HG02852 (cell line): Measurements from ENCODE around the gene ZNF785.

Experiments used
- ATAC-seq: cut with Tn5 transposase; IDR thresholded peaks from one replicate; pipeline ENCODE4 v1.9.1; 2021; ENCODE audit warnings: mild to moderate bottlenecking, moderate library complexity; ENCODE audit not compliant: unreplicated experiment

The ZNF785 gene

GRCh38 chr16:30566531-30566930 is 19.0 kb downstream of the ZNF785 start:
- ATAC-seq, result no peak

DNA sequence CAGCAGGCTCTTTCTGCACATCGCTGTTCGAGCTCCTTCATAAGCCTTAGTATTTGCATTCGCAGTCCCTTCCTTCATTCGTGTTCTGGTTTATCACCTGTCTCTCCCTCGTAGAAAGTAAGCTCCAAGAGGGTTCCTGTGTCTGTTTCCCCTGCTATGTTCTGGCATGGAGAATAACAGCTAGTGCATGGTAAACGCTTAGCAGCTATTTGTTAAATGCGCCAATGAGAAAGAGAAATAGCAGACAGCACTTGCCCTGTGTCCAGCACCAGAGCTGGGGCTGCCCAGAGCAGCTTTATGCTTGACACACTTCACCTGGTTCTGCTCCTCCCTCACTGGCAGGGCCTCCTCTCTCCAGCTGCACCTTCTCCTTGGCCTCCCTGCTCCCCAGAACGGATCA is 19.5 kb downstream of the ZNF785 start:
- no peak for ATAC-seq

- ATAC-seq, result no peak
These were observed 20.0 kb downstream of the ZNF785 start for GRCh38 chr16:30565526-30565925.

DNA sequence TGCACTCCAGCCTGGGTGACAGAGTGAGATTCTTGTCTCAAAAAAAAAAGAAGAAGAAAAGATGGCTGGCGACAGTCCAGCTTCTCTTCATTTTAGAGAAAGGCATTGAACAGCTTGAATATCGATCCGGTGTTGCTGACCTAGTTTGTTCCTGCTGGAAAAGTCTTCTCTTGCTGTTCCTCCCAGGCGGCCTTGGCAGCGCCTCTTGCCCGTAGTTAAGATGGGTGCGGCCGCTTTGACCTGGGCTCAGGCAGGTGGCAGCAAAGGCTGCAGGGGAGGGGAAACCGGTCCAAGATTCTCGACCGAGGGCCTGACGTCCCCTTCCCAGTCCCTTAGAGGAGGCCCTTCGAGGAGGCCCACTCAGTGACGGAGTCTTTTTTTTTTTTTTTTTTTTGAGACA is 23.5 kb downstream of the ZNF785 start:
- ATAC-seq, result no peak

DNA sequence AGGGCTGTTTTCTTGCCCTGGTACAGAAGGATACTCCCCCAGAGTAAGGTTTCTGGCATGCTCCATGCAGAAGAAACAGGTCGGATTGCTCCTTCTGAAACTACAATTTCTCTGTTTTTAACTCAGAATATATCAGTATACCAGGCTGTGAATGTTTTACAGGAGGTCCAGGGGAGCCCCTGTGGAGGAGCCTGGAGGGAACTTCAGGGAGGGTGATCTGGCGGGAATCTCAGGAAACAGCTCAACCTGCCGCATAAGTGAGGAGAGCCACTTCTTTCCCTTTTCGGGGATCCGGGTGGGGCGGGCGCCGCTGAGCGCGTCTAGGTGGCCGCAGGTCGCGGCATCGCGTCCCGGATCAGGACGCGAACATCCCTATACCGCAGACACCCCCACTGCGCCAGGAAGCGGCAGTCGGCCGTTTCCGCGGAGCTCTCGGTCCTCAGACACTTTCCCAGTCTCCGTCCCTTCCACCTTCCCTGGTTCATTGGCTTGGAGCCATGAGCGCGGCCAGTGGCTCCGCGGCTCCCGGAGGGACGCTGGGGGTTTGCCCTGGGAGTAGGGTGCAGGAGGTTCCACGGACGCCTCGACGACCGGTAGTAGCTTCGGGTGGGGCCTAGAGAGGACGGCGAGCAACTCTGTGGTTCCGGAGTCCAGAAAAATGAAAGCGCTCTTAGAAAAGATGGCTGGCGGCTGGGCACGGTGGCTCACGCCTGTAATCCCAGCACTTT is 24.2 kb downstream of the ZNF785 start:
- no peak for ATAC-seq

GRCh38 chr16:30559690-30560089 is 25.8 kb downstream of the ZNF785 start:
- ATAC-seq, result no peak

GRCh38 chr16:30558789-30559377 is 26.6 kb downstream of the ZNF785 start:
- ATAC-seq, result no peak

GRCh38 chr16:30557957-30558788 is 27.3 kb downstream of the ZNF785 start, which contains the start of gene ZNF764:
ZNF764 (minus strand) TSS chr16:30558374; CDS start chr16:30558182, 192 bp downstream.
- ATAC-seq, result peak; percentile 85

DNA sequence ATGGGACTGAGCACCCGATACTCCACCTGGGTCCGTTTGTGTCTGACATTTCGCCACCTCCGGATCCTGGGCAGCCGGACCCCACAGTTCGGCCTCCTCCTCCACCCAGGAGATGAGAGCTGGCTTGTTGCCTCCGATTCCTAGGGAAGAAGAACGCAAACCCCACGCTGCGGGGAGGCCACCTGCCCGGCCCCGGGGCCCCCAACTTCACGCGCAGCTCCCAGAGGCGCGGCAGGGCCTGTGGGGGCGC is 27.9 kb downstream of the ZNF785 start:
- ATAC-seq, result no peak

GRCh38 chr16:30556125-30556473 is 29.4 kb downstream of the ZNF785 start:
- ATAC-seq, result no peak

DNA sequence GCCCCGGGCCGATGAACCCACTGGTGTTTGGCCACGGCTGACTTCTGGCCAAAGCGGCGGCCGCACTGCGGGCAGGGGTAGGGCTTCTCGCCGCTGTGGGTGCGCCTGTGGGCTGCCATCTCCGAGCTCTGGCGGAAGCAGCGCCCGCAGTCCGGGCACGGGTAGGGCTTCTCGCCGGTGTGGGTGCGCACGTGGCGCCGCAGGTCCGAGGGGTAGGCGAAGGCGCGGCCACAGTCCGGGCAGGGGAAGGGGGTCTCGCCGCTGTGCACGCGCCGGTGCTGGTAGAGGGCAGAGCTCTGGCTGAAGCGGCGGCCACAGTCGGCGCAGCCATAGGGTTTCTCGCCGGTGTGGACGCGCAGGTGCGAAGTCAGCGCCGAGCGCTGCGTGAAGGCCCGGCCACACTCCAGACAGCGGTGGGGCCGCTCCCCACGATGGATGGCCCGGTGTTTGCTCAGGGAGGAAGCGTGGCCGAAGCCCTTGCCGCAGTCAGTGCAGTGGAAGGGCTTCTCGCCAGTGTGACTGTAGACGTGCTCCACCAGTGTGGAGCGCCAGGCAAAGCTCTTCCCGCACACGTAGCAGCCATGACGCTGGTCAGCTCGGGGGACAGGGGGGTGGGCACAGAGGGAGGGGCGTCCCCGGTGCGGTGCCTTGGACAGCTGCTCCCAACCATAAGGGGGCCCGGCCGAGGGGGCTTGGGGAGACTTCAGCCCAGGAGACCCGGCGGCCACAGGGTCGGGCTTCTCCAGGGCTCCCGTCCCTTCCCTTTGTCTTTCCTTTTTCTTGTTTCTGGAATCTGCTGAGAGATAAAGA is 30.0 kb downstream of the ZNF785 start:
- no peak for ATAC-seq

GRCh38 chr16:30554557-30555314 is 30.8 kb downstream of the ZNF785 start:
- no peak for ATAC-seq

- ATAC-seq, result no peak
These were observed 32.1 kb downstream of the ZNF785 start for GRCh38 chr16:30553393-30553899.

DNA sequence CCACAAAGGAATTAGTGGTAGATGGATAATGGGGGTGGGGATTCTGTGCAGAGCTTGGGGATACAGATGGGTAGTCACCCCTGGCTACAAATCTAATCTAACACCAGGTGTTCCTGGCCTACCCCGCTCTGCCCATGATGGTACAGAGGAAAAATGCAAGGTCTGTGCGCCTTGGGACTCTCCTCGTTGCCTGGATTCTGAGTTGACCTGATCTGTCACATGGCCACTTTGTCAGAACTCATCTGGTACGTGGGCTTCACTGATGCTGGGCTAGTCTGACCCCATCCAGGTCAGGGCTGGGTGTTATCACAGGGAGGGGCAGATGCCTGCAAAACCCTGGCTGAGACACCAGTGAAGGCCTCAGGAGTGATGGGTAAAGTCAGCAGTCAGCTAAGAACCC is 32.5 kb downstream of the ZNF785 start:
- no peak for ATAC-seq

DNA sequence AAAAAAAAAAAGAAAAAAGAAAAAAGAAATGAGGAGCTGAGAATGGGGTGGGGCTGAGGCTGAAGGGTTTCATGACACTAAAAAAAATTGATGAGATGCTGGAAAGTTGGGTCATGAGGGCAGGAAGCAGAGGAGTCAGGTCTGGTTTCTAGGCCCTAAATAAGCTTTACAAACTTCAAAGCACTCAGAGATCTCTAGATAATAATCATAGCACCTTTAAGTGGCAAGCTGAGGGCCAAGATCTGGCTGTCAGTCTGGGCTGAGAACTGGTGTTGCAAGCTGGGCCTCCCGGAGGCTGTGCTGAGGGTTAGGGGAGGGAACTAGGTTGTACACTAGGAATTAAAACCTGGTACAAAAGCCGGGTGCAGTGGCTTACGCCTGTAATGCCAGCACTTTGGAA is 33.7 kb downstream of the ZNF785 start:
- no peak for ATAC-seq

DNA sequence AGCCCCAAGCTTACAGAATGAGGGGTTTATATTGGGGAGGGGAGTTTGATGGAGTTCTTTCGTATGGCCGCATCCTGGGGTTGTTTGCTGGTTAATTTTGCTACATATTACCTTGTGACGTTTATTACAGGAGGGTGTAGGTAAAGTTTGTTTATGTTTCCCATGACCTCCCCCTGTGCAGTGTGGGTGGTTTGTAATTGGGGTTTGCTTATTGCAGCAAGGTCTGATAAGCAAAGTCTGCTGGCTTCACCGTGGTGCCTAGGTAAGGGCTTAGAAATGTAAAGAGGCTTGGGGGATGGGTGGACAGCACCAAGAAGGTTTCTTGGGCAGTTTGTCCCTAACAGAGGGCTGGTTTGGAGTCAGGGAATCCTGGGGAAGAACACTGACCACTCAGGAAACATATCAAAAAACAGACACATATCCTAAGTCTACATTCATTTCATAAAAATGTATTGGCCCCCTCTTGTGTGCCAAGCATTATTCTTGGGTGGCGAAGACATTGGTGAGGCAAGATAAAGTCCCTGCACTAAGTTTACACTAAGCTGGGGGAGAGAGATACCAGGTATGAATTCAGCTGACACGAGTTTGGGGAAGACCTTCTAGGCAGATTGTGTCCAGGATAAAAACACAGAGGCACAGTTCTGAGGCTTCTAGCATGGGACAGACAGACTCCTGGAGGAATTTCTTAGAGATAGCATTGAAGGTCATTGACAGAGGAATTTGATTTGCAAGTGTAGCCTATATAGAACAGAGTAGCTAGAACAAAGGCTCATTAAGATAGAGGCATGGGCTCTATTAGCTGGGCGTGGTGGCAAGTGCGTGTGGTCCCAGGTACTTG is 36.9 kb downstream of the ZNF785 start:
- ATAC-seq, result no peak

- ATAC-seq, result no peak
These were observed 39.4 kb downstream of the ZNF785 start for GRCh38 chr16:30546115-30546514.

GRCh38 chr16:30543067-30543466 is 42.4 kb downstream of the ZNF785 start:
- no peak for ATAC-seq

- no peak for ATAC-seq
These were observed 43.8 kb downstream of the ZNF785 start for GRCh38 chr16:30541502-30542329.
